Measurements from ENCODE around the gene SPG7.

SPG7 gene

DNA sequence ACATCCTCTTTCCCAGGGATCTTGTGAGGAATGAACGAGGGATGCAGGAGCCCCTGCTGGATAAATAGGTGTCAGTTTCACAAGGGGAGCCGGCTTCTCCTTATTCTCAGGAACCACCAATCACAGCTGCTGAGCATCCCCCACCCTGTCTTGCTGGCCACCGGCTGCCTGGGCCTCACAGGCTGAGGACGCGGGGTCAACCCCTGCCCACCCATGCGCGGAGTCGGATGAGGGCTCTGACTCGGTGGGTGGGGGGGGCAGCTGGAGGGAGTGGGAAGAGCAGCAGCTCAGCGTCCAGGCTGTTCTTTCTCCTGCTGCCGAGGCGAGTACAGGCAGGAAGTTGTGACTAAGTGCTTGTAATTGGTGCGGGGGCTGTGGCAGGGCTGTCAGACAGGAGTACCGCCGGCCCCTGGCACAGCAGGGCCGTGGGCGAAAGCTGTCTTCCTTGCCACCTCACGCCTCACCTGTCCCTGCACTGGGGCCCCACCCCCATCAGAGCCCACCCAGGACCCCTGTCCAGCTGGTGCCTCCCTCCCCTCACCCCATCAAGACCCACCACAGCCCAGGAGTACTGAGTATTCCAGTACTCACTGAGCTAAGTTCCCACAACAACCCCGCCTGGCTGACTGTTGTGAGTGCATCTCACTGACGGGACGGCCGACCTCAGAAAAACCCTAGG lies 94.2 kb downstream of the SPG7 start:
- Histone ChIP-seq H2AFZ (ENCODE audit: low read length) (no peak overlapping the region), H3K27ac (ENCODE audit: low read depth, low read length, poor library complexity, severe bottlenecking) (no peak overlapping the region), H4K20me1 (ENCODE audit: insufficient read depth, low read length) (no peaks in the 10 kb centered on the region), H3K4me1 (ENCODE audit: insufficient read depth, low read length, severe bottlenecking) (peaks cover 2% of the 10 kb centered on the region), H3K9me3 (ENCODE audit: low read length) (no peaks in the 10 kb centered on the region), H3K9ac (ENCODE audit: low read length) (no peak overlapping the region), H3K4me2 (ENCODE audit: low read length) (no peak overlapping the region), H3F3A (ENCODE audit: insufficient read depth, low read length) (no peaks in the 10 kb centered on the region), H3K27me3 (ENCODE audit: insufficient read depth, low read length) (no peaks in the 10 kb centered on the region; the same call in none of the 2 replicates), H3K79me2 (ENCODE audit: insufficient read depth, low read length) (no peaks in the 10 kb centered on the region), H3K4me3 (ENCODE audit: low read depth, low read length, poor library complexity, severe bottlenecking) (no peak overlapping the region), H3K9me2 (ENCODE audit: low read depth, low read length) (no peaks in the 10 kb centered on the region), H3K36me3 (ENCODE audit: insufficient read depth, low read length) (no peaks in the 10 kb centered on the region)
- TF ChIP-seq, protein P1, sequence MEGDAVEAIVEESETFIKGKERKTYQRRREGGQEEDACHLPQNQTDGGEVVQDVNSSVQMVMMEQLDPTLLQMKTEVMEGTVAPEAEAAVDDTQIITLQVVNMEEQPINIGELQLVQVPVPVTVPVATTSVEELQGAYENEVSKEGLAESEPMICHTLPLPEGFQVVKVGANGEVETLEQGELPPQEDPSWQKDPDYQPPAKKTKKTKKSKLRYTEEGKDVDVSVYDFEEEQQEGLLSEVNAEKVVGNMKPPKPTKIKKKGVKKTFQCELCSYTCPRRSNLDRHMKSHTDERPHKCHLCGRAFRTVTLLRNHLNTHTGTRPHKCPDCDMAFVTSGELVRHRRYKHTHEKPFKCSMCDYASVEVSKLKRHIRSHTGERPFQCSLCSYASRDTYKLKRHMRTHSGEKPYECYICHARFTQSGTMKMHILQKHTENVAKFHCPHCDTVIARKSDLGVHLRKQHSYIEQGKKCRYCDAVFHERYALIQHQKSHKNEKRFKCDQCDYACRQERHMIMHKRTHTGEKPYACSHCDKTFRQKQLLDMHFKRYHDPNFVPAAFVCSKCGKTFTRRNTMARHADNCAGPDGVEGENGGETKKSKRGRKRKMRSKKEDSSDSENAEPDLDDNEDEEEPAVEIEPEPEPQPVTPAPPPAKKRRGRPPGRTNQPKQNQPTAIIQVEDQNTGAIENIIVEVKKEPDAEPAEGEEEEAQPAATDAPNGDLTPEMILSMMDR (IDR thresholded peaks at IDR 0.05; ENCODE audit: low read length), result no peak
- TF ChIP-seq EZH2 (IDR thresholded peaks at IDR 0.05; ENCODE audit: borderline replicate concordance, low read length), result no peak

GRCh38 chr16:89602952-89603590 lies 94.9 kb downstream of the SPG7 start:
- TF ChIP-seq EZH2 (IDR thresholded peaks at IDR 0.05; ENCODE audit: borderline replicate concordance, low read length), result no peak
- TF ChIP-seq, protein P1 (IDR thresholded peaks at IDR 0.05; ENCODE audit: low read length), result no peak
- Histone ChIP-seq H3K27me3 (ENCODE audit: insufficient read depth, low read length) (peaks cover 1% of the 10 kb centered on the region), H3K4me1 (ENCODE audit: insufficient read depth, low read length, severe bottlenecking) (peaks cover 9% of the 10 kb centered on the region), H3K4me3 (ENCODE audit: low read depth, low read length, poor library complexity, severe bottlenecking) (no peak overlapping the region), H4K20me1 (ENCODE audit: insufficient read depth, low read length) (no peaks in the 10 kb centered on the region), H3K9me3 (ENCODE audit: low read length) (no peaks in the 10 kb centered on the region), H3K9me2 (ENCODE audit: low read depth, low read length) (no peaks in the 10 kb centered on the region), H3K9ac (ENCODE audit: low read length) (no peak overlapping the region), H2AFZ (ENCODE audit: low read length) (no peak overlapping the region), H3K79me2 (ENCODE audit: insufficient read depth, low read length) (no peaks in the 10 kb centered on the region), H3K36me3 (ENCODE audit: insufficient read depth, low read length) (no peaks in the 10 kb centered on the region), H3K4me2 (ENCODE audit: low read length) (no peak overlapping the region), H3F3A (ENCODE audit: insufficient read depth, low read length) (no peaks in the 10 kb centered on the region), H3K27ac (ENCODE audit: low read depth, low read length, poor library complexity, severe bottlenecking) (no peak overlapping the region)

DNA sequence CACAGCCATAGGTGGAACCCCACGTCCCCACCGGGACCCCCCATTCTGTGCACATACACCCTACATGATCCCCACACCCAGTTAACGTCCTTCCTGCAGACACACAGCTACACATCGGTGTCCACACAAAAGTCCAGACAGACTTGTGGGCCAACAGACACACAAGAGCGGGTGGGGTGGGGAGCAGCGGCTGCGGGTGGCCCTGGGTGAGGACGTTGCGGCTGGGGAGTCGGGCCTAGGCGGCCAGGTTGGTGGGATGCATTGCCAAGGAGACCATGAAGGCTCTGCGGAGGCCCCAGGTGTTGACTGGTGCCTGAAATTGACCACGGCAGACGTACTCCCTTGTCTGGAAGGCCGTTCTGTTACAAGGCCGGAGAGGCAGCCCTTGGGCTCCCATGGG lies 96.6 kb downstream of the SPG7 start:
- Histone ChIP-seq H3K36me3 (ENCODE audit: insufficient read depth, low read length) (no peaks in the 10 kb centered on the region), H3K27me3 (ENCODE audit: insufficient read depth, low read length) (peaks cover 4% of the 10 kb centered on the region), H3K4me3 (ENCODE audit: low read depth, low read length, poor library complexity, severe bottlenecking) (no peak overlapping the region), H3K79me2 (ENCODE audit: insufficient read depth, low read length) (no peaks in the 10 kb centered on the region), H3K4me1 (ENCODE audit: insufficient read depth, low read length, severe bottlenecking) (peaks cover 9% of the 10 kb centered on the region), H3K4me2 (ENCODE audit: low read length) (no peak overlapping the region), H3K9me2 (ENCODE audit: low read depth, low read length) (no peaks in the 10 kb centered on the region), H4K20me1 (ENCODE audit: insufficient read depth, low read length) (no peaks in the 10 kb centered on the region), H3K9ac (ENCODE audit: low read length) (no peak overlapping the region), H2AFZ (ENCODE audit: low read length) (no peak overlapping the region), H3K27ac (ENCODE audit: low read depth, low read length, poor library complexity, severe bottlenecking) (no peak overlapping the region), H3F3A (ENCODE audit: insufficient read depth, low read length) (no peaks in the 10 kb centered on the region), H3K9me3 (ENCODE audit: low read length) (no peaks in the 10 kb centered on the region)
- TF ChIP-seq, protein P1 (IDR thresholded peaks at IDR 0.05; ENCODE audit: low read length), result no peak
- TF ChIP-seq EZH2 (IDR thresholded peaks at IDR 0.05; ENCODE audit: borderline replicate concordance, low read length), result no peak
